22Rv1 (cell line): ENCODE data around the gene DPEP1.

ENCODE experiments used
- ZFX ChIP-seq: fragments of 450-650 bp; IDR thresholded peaks from 2 replicates; pipeline ENCODE4 v1.6.1; 2017; ENCODE audit warnings: antibody characterized with exemption, borderline replicate concordance
- TF ChIP-seq, protein P1 (sequence below): fragments of 450-650 bp; IDR thresholded peaks from 2 replicates; pipeline ENCODE4 v1.5.1; 2017; ENCODE audit warnings: mild to moderate bottlenecking

DNA sequence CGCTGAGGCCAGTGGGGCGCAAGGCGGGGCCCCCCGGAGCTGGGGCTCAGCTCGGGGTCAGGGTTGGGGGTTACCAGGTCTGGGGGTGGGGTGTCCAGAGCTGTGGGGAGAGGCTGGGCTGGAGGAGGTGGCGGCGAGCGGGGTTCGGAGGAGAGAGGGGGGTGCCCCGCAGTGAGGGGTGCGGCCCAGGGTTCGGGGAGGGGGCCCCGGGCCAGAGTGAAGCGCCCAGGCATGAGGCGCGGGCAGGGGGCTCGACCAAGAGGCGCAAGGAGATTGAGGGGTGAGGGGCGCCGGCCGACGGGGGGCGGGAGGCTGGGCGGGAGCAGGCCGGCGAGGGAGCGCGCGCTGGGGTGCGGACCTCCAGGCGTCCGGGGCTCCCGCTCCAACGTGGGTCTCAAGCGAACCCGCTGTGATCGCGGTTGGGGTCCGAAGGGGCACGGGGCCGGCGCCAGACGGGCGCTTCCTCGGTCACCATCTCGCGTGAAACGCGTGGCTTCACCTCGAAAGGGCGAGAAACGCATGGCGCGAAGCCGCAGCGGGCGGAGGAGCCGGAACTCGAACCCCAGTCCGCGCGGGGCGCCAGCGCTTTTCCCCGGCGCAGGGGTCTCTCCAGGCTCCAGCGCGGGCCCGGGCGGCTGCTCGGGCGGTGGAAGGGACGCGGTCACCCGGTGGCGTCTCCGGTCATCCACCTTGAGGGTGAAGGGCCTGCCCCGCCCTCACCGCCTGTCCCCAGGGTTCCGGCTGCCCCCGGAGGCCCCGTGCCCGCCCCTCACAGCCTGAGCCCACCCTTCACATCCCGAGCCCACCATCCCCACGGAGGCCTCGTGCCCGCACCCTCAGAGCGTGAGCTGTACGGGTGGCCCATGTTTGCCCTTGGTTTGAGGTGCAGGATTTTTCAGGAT, 37.0 kb upstream of the DPEP1 start:
- TF ChIP-seq, protein P1, sequence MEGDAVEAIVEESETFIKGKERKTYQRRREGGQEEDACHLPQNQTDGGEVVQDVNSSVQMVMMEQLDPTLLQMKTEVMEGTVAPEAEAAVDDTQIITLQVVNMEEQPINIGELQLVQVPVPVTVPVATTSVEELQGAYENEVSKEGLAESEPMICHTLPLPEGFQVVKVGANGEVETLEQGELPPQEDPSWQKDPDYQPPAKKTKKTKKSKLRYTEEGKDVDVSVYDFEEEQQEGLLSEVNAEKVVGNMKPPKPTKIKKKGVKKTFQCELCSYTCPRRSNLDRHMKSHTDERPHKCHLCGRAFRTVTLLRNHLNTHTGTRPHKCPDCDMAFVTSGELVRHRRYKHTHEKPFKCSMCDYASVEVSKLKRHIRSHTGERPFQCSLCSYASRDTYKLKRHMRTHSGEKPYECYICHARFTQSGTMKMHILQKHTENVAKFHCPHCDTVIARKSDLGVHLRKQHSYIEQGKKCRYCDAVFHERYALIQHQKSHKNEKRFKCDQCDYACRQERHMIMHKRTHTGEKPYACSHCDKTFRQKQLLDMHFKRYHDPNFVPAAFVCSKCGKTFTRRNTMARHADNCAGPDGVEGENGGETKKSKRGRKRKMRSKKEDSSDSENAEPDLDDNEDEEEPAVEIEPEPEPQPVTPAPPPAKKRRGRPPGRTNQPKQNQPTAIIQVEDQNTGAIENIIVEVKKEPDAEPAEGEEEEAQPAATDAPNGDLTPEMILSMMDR: no peak
- no peak for TF ChIP-seq ZFX
